ENCODE data around the gene POC1B.

Gene POC1B

DNA sequence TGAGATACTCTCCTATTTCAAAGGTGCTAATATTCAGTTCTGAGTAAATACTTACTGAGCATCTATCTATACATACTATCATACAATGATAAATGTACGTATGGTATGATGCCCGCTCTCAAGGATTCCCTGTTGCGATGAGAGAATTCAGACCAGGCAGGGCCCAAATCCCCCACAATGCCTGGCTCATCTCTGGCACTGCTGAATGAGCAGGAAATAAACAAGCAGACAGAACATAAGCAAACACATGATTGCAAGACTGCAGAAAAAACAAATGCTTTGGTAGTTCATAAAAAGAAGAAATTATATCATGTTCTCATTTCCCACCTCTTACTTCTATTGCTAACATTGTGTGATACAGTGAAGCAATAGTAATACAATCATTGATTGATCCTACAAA, 96.3 kb downstream of the POC1B start:
- TF ChIP-seq, protein P1, sequence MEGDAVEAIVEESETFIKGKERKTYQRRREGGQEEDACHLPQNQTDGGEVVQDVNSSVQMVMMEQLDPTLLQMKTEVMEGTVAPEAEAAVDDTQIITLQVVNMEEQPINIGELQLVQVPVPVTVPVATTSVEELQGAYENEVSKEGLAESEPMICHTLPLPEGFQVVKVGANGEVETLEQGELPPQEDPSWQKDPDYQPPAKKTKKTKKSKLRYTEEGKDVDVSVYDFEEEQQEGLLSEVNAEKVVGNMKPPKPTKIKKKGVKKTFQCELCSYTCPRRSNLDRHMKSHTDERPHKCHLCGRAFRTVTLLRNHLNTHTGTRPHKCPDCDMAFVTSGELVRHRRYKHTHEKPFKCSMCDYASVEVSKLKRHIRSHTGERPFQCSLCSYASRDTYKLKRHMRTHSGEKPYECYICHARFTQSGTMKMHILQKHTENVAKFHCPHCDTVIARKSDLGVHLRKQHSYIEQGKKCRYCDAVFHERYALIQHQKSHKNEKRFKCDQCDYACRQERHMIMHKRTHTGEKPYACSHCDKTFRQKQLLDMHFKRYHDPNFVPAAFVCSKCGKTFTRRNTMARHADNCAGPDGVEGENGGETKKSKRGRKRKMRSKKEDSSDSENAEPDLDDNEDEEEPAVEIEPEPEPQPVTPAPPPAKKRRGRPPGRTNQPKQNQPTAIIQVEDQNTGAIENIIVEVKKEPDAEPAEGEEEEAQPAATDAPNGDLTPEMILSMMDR (IDR thresholded peaks at IDR 0.05; ENCODE audit: low read depth, low read length), result no peak
- DNase-seq (ENCODE audit: extremely low read depth, low read depth), result no peak

DNA sequence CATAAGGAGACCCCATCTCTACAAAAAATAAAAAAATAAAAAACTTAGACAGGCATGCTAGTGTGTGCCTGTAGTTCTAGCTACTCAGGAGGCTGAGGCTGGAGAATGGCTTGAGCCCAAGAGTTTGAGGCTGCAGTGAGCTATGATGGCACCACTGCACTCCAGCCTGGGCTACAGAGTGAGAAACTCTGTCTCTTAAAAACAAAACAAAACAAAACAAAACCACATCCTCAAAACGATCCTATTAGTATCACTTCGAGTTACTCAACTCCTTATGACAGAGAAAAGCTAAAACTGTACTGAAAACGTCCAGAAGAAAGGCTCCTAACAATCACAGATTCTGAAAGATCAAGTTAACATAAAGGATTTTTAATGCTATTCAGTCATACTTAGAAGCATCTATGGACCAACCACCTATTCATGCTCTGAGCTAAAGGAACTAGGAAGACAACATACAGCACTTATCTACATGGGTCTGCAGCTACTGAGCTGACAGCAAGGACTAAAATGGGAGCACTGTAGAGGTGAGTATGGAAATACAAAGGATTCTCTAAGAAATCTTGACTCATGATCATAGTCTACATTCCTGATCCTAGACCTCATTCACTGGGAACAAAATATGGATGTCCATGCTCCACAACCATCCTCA, 98.2 kb downstream of the POC1B start:
- DNase-seq (ENCODE audit: extremely low read depth, low read depth), result no peak
- TF ChIP-seq, protein P1 (IDR thresholded peaks at IDR 0.05; ENCODE audit: low read depth, low read length), result no peak

DNA sequence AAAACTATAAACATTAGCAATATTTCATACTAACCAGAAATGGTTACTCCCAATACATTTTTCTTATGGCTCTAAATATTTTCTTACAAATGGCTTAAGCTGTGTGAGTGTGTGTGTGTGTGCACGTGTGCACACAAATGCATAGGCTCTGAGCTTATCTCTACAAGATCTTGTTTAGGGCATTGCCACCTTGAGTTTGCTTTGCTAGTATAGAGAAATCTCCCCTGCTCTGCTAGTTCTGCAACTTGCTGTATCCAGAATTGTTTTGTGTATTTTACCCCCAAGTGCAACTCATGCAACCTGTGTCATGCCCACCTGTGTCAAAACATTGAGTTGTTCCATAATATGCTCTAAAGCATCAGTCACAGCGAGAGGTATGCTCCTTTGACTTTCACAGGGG, 101.0 kb downstream of the POC1B start:
- no peak for DNase-seq (ENCODE audit: extremely low read depth, low read depth)
- TF ChIP-seq, protein P1 (IDR thresholded peaks at IDR 0.05; ENCODE audit: low read depth, low read length), result no peak

DNA sequence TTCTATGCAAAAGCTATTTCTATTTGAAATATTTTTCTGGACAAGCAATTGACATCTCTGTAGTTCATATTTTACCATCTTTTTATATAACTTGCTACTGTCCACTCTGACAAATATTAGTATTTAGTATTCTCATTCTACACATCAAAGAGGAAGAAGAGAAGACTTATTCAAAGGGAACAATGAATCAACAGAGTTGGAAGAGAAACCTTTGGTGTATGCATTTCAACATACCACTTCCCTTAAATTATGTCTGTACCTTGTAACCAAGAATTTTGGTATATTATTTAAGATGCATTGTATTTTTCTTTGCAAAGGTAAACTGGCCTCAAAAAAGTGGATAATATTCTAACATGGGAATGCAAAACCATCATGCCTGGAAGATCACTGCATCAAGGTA, 101.5 kb downstream of the POC1B start:
- TF ChIP-seq, protein P1 (IDR thresholded peaks at IDR 0.05; ENCODE audit: low read depth, low read length), result no peak

DNA sequence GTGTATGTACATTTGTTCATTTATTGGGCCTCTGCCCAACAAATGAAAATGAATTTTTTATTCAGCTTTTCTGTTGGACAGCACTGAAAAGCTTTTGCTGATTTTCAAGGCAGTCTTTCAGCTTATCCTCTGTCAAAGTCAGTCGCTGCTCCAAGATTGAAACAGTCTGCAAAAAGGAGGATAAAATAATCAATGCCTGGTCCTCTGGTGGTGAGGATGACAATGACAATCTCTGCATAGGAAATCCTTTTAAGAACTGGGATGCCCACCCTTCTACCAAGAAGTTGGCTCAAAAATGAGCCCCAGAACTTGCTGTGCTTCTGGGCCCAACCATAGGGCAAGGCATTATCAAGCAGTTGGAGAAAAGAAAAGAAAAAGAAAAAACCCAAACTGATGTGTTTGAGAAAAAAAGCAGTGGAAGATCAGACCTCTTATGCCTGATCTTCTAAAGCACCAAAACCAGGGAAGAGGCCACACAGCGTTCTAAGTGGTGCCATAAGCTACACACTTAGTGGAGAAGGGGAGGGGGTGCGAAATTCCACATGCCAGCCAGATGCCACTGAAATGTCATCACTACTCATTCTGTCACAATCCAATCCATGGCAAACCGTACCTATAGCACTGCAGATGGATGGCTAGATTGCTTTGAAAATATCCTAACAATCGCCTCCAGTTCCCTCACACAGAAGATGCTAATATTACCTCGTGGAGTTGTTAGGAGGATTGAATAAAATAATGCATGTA, 104.6 kb downstream of the POC1B start:
- DNase-seq (ENCODE audit: extremely low read depth, low read depth), result no peak
- TF ChIP-seq, protein P1 (IDR thresholded peaks at IDR 0.05; ENCODE audit: low read depth, low read length), result no peak

More for the DNA sequence above, 101.5 kb downstream of the POC1B start:
- DNase-seq (ENCODE audit: extremely low read depth, low read depth), result no peak

DNA sequence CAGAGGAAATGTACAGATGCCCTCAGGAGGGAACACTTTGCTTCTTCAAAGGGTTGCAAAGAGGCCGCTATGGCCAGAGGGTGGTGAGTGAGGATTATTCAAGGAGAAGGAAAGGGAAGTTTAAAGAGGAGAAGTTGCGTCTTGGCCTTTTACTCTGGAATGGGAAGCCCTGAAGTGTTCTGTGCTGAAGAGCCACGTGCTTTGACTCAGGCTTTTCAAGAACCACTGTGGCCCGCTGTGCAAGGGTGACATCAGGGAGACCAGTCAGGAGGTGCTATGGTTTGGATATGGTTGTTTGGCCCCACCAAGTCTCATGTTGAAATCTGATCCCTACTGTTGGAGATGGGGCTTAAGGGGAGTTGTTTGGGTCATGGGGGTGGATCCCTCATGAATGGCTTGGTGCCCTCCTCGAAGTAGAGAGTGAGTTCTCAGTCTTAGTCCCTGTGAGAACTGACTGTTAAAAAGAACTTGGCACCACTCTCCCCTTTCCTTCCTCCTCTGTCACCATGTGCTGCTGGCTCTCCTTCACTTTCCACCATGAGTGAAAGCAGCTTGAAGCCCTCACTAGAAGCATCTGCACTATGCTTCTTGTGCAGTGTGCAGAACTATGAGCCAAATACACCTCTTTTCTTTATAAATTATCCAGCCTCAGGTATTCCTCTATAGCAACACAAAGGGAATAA, 107.5 kb downstream of the POC1B start:
- no peak for DNase-seq (ENCODE audit: extremely low read depth, low read depth)
- TF ChIP-seq, protein P1 (IDR thresholded peaks at IDR 0.05; ENCODE audit: low read depth, low read length), result no peak
